Measurements from ENCODE around the gene ANO7.

The ANO7 gene

GRCh38 chr2:241161646-241162281 is 26.7 kb upstream of the ANO7 start:
- H3K4me3 ChIP-seq (ENCODE audit: low read length): no peak overlapping the region
- H3K36me3 ChIP-seq (ENCODE audit: control insufficient read depth, low read depth, low read length): peaks cover 14% of the 10 kb centered on the region
- H3K4me1 ChIP-seq (ENCODE audit: control insufficient read depth, low read depth, low read length): no peaks in the 10 kb centered on the region
- no peak overlapping the region for H3K27ac ChIP-seq (ENCODE audit: low read length)
- H3K9ac ChIP-seq (ENCODE audit: low read length): no peak overlapping the region
- H3K9me3 ChIP-seq (ENCODE audit: control insufficient read depth, low read depth, low read length): no peaks in the 10 kb centered on the region
- no peaks in the 10 kb centered on the region for H3K27me3 ChIP-seq (ENCODE audit: control insufficient read depth, insufficient read depth, low read length)

GRCh38 chr2:241163601-241164118 is 24.8 kb upstream of the ANO7 start:
- no peak overlapping the region for H3K4me3 ChIP-seq (ENCODE audit: low read length)
- H3K27me3 ChIP-seq (ENCODE audit: control insufficient read depth, insufficient read depth, low read length): no peaks in the 10 kb centered on the region
- no peaks in the 10 kb centered on the region for H3K4me1 ChIP-seq (ENCODE audit: control insufficient read depth, low read depth, low read length)
- H3K9me3 ChIP-seq (ENCODE audit: control insufficient read depth, low read depth, low read length): no peaks in the 10 kb centered on the region
- peaks cover 23% of the 10 kb centered on the region for H3K36me3 ChIP-seq (ENCODE audit: control insufficient read depth, low read depth, low read length)
- H3K27ac ChIP-seq (ENCODE audit: low read length): no peak overlapping the region
- no peak overlapping the region for H3K9ac ChIP-seq (ENCODE audit: low read length)

GRCh38 chr2:241168366-241168765 is 20.1 kb upstream of the ANO7 start:
- no peaks in the 10 kb centered on the region for H3K4me1 ChIP-seq (ENCODE audit: control insufficient read depth, low read depth, low read length)
- no peak overlapping the region for H3K27ac ChIP-seq (ENCODE audit: low read length)
- no peak overlapping the region for H3K4me3 ChIP-seq (ENCODE audit: low read length)
- peaks cover 31% of the 10 kb centered on the region for H3K36me3 ChIP-seq (ENCODE audit: control insufficient read depth, low read depth, low read length)
- no peak overlapping the region for H3K9ac ChIP-seq (ENCODE audit: low read length)
- no peaks in the 10 kb centered on the region for H3K9me3 ChIP-seq (ENCODE audit: control insufficient read depth, low read depth, low read length)
- no peaks in the 10 kb centered on the region for H3K27me3 ChIP-seq (ENCODE audit: control insufficient read depth, insufficient read depth, low read length)

GRCh38 chr2:241173557-241173956 is 14.9 kb upstream of the ANO7 start:
- H3K4me1 ChIP-seq (ENCODE audit: control insufficient read depth, low read depth, low read length): no peaks in the 10 kb centered on the region
- peaks cover 13% of the 10 kb centered on the region for H3K36me3 ChIP-seq (ENCODE audit: control insufficient read depth, low read depth, low read length)
- H3K27me3 ChIP-seq (ENCODE audit: control insufficient read depth, insufficient read depth, low read length): no peaks in the 10 kb centered on the region
- no peak overlapping the region for H3K27ac ChIP-seq (ENCODE audit: low read length)
- no peak overlapping the region for H3K9ac ChIP-seq (ENCODE audit: low read length)
- no peak overlapping the region for H3K4me3 ChIP-seq (ENCODE audit: low read length)
- no peaks in the 10 kb centered on the region for H3K9me3 ChIP-seq (ENCODE audit: control insufficient read depth, low read depth, low read length)

GRCh38 chr2:241177526-241178334 is 10.7 kb upstream of the ANO7 start:
- Histone ChIP-seq H3K27me3 (ENCODE audit: control insufficient read depth, insufficient read depth, low read length) (no peaks in the 10 kb centered on the region), H3K4me3 (ENCODE audit: low read length) (no peak overlapping the region), H3K9me3 (ENCODE audit: control insufficient read depth, low read depth, low read length) (no peaks in the 10 kb centered on the region), H3K4me1 (ENCODE audit: control insufficient read depth, low read depth, low read length) (no peaks in the 10 kb centered on the region), H3K27ac (ENCODE audit: low read length) (no peak overlapping the region), H3K9ac (ENCODE audit: low read length) (no peak overlapping the region), H3K36me3 (ENCODE audit: control insufficient read depth, low read depth, low read length) (peaks cover 4% of the 10 kb centered on the region)

GRCh38 chr2:241178961-241179360 is 9.5 kb upstream of the ANO7 start:
- no peaks in the 10 kb centered on the region for H3K27me3 ChIP-seq (ENCODE audit: control insufficient read depth, insufficient read depth, low read length)

GRCh38 chr2:241179899-241180298 is 8.6 kb upstream of the ANO7 start:
- Histone ChIP-seq H3K27me3 (ENCODE audit: control insufficient read depth, insufficient read depth, low read length) (no peaks in the 10 kb centered on the region), H3K4me3 (ENCODE audit: low read length) (no peak overlapping the region), H3K36me3 (ENCODE audit: control insufficient read depth, low read depth, low read length) (peaks cover 4% of the 10 kb centered on the region), H3K27ac (ENCODE audit: low read length) (no peak overlapping the region), H3K4me1 (ENCODE audit: control insufficient read depth, low read depth, low read length) (no peaks in the 10 kb centered on the region), H3K9ac (ENCODE audit: low read length) (no peak overlapping the region), H3K9me3 (ENCODE audit: control insufficient read depth, low read depth, low read length) (no peaks in the 10 kb centered on the region)

More at GRCh38 chr2:241178961-241179360, 9.5 kb upstream of the ANO7 start:
- H3K9me3 ChIP-seq (ENCODE audit: control insufficient read depth, low read depth, low read length): no peaks in the 10 kb centered on the region
- H3K27ac ChIP-seq (ENCODE audit: low read length): no peak overlapping the region
- H3K36me3 ChIP-seq (ENCODE audit: control insufficient read depth, low read depth, low read length): peaks cover 4% of the 10 kb centered on the region
- no peak overlapping the region for H3K4me3 ChIP-seq (ENCODE audit: low read length)
- H3K4me1 ChIP-seq (ENCODE audit: control insufficient read depth, low read depth, low read length): no peaks in the 10 kb centered on the region
- H3K9ac ChIP-seq (ENCODE audit: low read length): no peak overlapping the region

- Histone ChIP-seq H3K9me3 (ENCODE audit: control insufficient read depth, low read depth, low read length) (no peaks in the 10 kb centered on the region), H3K27me3 (ENCODE audit: control insufficient read depth, insufficient read depth, low read length) (no peaks in the 10 kb centered on the region), H3K27ac (ENCODE audit: low read length) (no peak overlapping the region), H3K9ac (ENCODE audit: low read length) (no peak overlapping the region), H3K36me3 (ENCODE audit: control insufficient read depth, low read depth, low read length) (no peaks in the 10 kb centered on the region), H3K4me1 (ENCODE audit: control insufficient read depth, low read depth, low read length) (no peaks in the 10 kb centered on the region), H3K4me3 (ENCODE audit: low read length) (no peak overlapping the region)
Observed at GRCh38 chr2:241180495-241180894, 8.0 kb upstream of the ANO7 start.

GRCh38 chr2:241182126-241182525 is 6.4 kb upstream of the ANO7 start:
- Histone ChIP-seq H3K36me3 (ENCODE audit: control insufficient read depth, low read depth, low read length) (no peaks in the 10 kb centered on the region), H3K4me1 (ENCODE audit: control insufficient read depth, low read depth, low read length) (no peaks in the 10 kb centered on the region), H3K4me3 (ENCODE audit: low read length) (no peak overlapping the region), H3K9ac (ENCODE audit: low read length) (no peak overlapping the region), H3K9me3 (ENCODE audit: control insufficient read depth, low read depth, low read length) (no peaks in the 10 kb centered on the region), H3K27ac (ENCODE audit: low read length) (no peak overlapping the region), H3K27me3 (ENCODE audit: control insufficient read depth, insufficient read depth, low read length) (no peaks in the 10 kb centered on the region)

GRCh38 chr2:241182531-241183133 is 5.8 kb upstream of the ANO7 start:
- Histone ChIP-seq H3K27ac (ENCODE audit: low read length) (no peak overlapping the region), H3K27me3 (ENCODE audit: control insufficient read depth, insufficient read depth, low read length) (no peaks in the 10 kb centered on the region), H3K9ac (ENCODE audit: low read length) (no peak overlapping the region), H3K9me3 (ENCODE audit: control insufficient read depth, low read depth, low read length) (no peaks in the 10 kb centered on the region), H3K36me3 (ENCODE audit: control insufficient read depth, low read depth, low read length) (no peaks in the 10 kb centered on the region), H3K4me1 (ENCODE audit: control insufficient read depth, low read depth, low read length) (no peaks in the 10 kb centered on the region), H3K4me3 (ENCODE audit: low read length) (no peak overlapping the region)

GRCh38 chr2:241183221-241183620 is 5.3 kb upstream of the ANO7 start:
- Histone ChIP-seq H3K9me3 (ENCODE audit: control insufficient read depth, low read depth, low read length) (no peaks in the 10 kb centered on the region), H3K36me3 (ENCODE audit: control insufficient read depth, low read depth, low read length) (no peaks in the 10 kb centered on the region), H3K4me1 (ENCODE audit: control insufficient read depth, low read depth, low read length) (no peaks in the 10 kb centered on the region), H3K27ac (ENCODE audit: low read length) (no peak overlapping the region), H3K27me3 (ENCODE audit: control insufficient read depth, insufficient read depth, low read length) (no peaks in the 10 kb centered on the region), H3K4me3 (ENCODE audit: low read length) (no peak overlapping the region), H3K9ac (ENCODE audit: low read length) (no peak overlapping the region)
